GM20000 (cell line): Measurements from ENCODE around the gene DDX52.

ENCODE experiments used
- DNase-seq: peaks from one replicate; pipeline ENCODE4 v3.0.0; 2012; ENCODE audit warnings: low spot score
- TF ChIP-seq, protein P1 (sequence below): IDR thresholded peaks from 2 replicates; pipeline ENCODE4 v1.5.1; 2012; ENCODE audit warnings: mild to moderate bottlenecking, control low read depth; ENCODE audit errors: extremely low read depth, missing control alignments

DDX52 gene

DNA sequence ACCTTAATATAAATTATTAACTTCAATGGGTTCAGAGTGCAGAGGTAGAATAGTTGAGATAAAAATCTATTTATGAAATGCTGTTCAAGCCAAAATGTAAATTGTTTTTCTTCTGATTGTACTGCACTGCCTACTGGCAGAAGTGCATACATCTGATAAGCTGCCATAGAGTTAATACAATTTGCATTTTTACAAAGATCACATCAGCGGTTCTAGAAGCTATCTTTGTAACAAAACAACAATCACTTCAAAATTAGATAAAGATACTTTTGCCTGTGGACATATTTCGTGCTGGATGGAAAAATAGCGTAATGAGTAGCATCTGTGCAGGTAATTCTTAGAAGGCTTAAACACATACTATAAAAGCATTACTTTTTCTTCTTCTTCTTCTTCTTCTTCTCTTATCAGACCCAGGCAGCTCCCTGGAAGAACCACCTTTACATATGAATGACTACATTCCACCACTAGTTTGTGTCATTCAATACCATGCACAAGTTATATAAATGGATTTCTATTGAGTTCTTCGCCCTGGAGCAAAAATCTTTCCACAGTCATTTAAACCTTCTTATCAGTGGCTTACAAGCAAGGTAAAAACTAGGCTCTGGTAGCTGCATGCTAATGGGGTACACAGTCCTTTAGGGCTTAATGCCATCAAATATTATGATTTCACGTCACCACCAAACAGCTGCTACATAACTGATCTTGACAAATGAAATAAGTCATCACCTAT, 81.1 kb downstream of the DDX52 start:
- DNase-seq, result no peak

More for the DNA sequence above, 81.1 kb downstream of the DDX52 start:
- TF ChIP-seq, protein P1, sequence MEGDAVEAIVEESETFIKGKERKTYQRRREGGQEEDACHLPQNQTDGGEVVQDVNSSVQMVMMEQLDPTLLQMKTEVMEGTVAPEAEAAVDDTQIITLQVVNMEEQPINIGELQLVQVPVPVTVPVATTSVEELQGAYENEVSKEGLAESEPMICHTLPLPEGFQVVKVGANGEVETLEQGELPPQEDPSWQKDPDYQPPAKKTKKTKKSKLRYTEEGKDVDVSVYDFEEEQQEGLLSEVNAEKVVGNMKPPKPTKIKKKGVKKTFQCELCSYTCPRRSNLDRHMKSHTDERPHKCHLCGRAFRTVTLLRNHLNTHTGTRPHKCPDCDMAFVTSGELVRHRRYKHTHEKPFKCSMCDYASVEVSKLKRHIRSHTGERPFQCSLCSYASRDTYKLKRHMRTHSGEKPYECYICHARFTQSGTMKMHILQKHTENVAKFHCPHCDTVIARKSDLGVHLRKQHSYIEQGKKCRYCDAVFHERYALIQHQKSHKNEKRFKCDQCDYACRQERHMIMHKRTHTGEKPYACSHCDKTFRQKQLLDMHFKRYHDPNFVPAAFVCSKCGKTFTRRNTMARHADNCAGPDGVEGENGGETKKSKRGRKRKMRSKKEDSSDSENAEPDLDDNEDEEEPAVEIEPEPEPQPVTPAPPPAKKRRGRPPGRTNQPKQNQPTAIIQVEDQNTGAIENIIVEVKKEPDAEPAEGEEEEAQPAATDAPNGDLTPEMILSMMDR, result no peak
